Erythroblast (primary cell): ENCODE data around the gene ITK.
"Not testable (repeated sequence)": the region's sequence is repeated elsewhere in the genome, so short reads cannot be mapped to it uniquely, and the experiment has no call there.

Experiments
- DNase-seq, 2 experiments: peaks; one replicate each; lab custom pipeline; 2025; lab: John Stamatoyannopoulos, UW
- GATA1 ChIP-seq: IDR thresholded peaks from 2 replicates; pipeline ENCODE4 v1.6.1; 2011; ENCODE audit warnings: low read depth, mild to moderate bottlenecking, control low read depth, low read length, moderate library complexity
- POLR2A ChIP-seq: IDR thresholded peaks from 2 replicates; pipeline ENCODE4 v1.6.1; 2011; ENCODE audit warnings: mild to moderate bottlenecking, low read length

The ITK gene

GRCh38 chr5:157161996-157162395 lies 18.6 kb upstream of the ITK start:
- no peak for DNase-seq

DNA sequence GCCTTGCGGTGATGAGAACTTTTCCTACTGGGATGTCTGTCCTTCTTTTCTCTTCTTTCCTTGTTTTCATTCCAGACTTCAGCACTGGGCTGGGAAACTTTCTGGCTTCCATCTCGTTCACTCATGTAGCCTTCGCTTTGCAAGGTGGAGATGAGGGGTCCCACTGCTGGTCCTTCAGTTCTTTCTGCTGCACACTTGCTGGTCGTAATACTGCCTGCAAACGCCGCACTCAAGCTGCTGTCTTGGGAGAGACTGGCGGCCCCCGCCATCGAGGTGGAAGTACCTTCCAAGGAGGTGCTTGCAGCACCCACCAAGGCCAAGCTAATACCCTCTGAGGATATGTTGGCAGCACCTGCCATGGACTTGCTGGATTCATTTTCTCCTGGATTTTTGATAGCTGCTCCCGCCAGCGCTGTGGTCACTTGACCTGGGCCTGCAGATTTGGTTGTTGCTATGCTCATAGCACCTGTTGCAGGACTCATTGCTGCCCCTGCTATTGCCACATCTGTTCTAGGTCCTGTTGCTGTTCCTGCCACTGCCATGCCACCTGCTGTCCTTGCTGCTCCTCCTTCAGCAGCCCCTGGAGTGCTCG lies 17.6 kb upstream of the ITK start:
- no peak for DNase-seq
- TF ChIP-seq POLR2A = no peak
- no peak for TF ChIP-seq GATA1

More at GRCh38 chr5:157161996-157162395, 18.6 kb upstream of the ITK start:
- TF ChIP-seq GATA1 (no peak), POLR2A (no peak)

- no peak for DNase-seq
- TF ChIP-seq GATA1 = no peak
- no peak for TF ChIP-seq POLR2A
Measured at GRCh38 chr5:157164521-157164920, 16.1 kb upstream of the ITK start.

DNA sequence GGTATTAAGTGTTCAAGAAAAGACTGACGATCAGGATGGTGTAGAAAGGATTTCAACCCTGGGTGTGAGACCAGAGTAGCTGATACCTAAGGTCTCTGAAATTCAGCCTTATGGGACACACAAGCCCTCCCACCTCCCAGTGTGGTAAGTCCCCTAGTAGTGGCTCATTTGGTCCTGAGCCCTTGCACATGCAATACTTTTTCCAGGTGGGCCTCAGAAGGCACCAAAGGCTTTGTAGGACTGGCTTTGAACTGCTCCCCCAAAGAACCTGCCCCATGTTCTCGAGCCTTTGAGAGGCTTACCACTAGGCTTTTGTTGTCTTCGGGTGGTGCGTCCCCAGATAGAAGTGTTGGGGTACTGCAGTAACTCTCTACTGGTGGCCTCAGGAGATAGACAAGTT lies 15.4 kb upstream of the ITK start:
- DNase-seq = no peak
- TF ChIP-seq POLR2A (no peak), GATA1 (no peak)

GRCh38 chr5:157165668-157166067 lies 15.0 kb upstream of the ITK start:
- no peak for TF ChIP-seq POLR2A
- TF ChIP-seq GATA1 = no peak
- DNase-seq = no peak

DNA sequence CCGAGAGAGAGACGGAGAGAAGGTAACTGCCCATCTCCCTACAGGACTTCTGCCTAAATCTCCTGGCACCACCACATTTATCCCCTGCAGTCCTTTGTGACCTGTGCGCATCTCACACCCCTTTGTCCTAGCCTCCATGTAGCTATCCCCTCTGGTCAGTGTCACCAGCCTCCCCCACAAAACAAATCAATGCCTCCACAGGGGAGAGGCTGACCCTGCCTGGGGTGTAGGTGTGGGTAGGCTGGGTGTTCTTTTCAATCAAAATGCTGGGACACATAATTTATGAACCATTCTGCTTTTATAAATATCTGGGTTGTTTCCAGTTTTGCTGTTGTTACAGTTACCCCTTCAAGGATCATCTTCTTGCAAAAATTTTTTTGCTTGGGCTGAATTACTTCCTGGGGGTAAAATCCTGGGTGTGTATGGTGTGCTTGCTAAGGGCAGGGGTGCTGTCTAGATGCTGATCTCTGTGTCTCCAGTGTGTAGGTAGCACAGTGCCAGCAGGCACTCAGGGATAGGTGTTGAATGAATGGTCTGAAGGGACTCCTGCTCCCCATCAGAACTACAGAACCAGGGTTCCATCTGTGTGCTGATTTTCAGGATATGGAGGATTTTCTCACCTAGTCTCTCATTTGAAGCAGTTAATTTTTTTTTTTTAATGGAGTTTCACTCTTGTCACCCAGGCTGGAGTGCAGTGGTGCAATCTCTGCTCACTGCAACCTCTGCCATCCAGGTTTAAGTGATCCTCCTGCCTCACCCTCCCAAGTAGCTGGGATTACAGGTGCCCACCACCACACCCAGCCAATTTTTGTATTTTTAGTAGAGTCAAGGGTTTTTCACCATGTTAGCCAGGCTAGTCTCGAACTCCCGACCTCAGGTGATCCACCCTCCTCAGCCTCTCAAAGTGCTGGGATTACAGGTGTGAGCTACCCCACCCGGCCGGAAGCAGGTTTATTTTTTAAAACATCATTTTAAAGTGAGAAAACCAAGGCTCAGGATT lies 14.1 kb upstream of the ITK start, which contains the start of gene GARIN3:
Gene GARIN3, minus strand, starts transcription at position 51 of the 1,000 bp plus-strand sequence. CDS start 96 bp downstream, outside the sequence.
- no peak for TF ChIP-seq POLR2A
- no peak for TF ChIP-seq GATA1
- DNase-seq = no peak

DNA sequence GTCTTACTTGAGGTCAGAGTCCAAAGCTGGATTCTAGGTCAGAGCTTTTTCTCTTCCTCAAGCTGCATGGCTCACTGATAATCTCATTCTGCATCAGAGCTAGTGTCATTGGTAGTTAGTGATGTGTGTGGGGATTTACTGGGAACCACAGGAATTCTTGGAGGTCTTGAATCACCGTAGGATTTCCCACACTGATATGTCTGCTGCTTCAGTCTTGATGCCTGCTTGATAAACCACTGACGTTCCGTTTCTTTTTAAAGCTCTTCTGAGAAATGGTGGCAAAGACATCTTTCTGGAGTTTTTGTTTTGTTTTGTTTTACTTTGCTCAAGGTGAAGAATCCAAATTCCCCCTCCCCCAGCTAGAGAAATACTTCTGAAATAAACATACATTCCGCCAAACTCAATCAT lies 13.4 kb upstream of the ITK start:
- TF ChIP-seq GATA1 (no peak), POLR2A (no peak)
- DNase-seq = no peak

DNA sequence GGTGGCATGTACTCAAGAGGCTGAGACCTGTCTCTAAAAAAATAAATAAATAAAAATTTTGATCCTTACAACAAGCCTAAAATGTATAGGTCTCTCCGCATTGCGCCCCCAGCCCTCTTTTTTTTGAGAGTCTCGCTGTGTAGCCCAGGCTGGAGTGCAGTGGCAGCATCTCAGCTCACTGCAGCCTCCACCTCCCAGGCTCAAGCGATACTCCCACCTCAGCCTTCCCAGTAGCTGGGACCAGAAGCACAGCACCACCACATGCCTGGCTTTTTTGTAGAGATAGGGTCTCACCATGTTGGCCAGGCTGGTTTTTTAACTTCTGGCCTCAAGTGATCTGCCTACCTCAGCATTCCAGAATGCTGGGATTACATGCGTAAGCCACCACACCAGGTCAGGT lies 12.4 kb upstream of the ITK start:
- no peak for DNase-seq
- no peak for TF ChIP-seq GATA1
- TF ChIP-seq POLR2A = no peak

- DNase-seq = no peak
- TF ChIP-seq POLR2A = no peak
- no peak for TF ChIP-seq GATA1
Measured at GRCh38 chr5:157172403-157172802, 8.2 kb upstream of the ITK start.

DNA sequence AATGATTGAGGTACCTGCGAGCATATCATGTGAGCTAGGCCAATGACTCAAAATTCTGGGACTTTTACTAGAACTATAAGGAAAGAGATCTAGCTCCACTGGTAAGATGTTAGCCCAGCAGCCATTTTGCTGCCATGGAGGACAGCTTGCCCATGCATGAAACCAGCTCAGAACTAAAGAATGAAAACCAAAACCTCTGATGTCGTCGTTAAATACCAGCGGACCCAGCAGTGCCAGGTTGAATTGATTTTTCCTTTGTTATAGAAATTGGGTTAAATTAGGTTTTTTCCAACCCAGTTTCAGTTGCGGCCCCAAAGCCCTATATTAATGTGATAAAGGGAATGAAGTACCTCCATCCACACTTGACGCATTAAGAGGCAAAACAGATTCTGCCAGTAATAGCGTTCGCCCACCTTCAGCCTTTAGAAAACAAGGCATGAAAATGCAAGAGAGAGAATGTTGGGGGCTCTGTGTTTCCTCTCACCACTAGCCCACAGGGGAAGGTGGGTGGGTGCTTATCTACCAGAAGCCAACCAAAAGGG lies 5.5 kb upstream of the ITK start:
- TF ChIP-seq POLR2A = no peak
- no peak for TF ChIP-seq GATA1

GRCh38 chr5:157177953-157178352 lies 2.7 kb upstream of the ITK start:
- TF ChIP-seq GATA1 (no peak), POLR2A (no peak)

More for the DNA sequence above, 5.5 kb upstream of the ITK start:
- DNase-seq = no peak

GRCh38 chr5:157178966-157179365 lies 1.7 kb upstream of the ITK start:
- no peak for TF ChIP-seq GATA1
- TF ChIP-seq POLR2A = no peak
- no peak for DNase-seq

More at GRCh38 chr5:157177953-157178352, 2.7 kb upstream of the ITK start:
- DNase-seq = no peak

GRCh38 chr5:157182143-157182757 lies 1.6 kb downstream of the ITK start:
- no peak for DNase-seq

GRCh38 chr5:157184117-157184670 lies 3.6 kb downstream of the ITK start:
- DNase-seq = no peak
- TF ChIP-seq GATA1 = no peak
- no peak for TF ChIP-seq POLR2A

More at GRCh38 chr5:157182143-157182757, 1.6 kb downstream of the ITK start:
- TF ChIP-seq GATA1 (no peak), POLR2A (no peak)

- not testable (repeated sequence) for DNase-seq
Measured at GRCh38 chr5:157185122-157185521, 4.5 kb downstream of the ITK start.
